ENCODE measurements around the gene TXN. TPM values are rescaled to one million over a fixed set of nuclear protein-coding genes. Genes with fewer than 3 reads are reported as not detected.

TXN gene
- total RNA-seq: 100 to 1,000 TPM; 349 to 627 TPM

DNA sequence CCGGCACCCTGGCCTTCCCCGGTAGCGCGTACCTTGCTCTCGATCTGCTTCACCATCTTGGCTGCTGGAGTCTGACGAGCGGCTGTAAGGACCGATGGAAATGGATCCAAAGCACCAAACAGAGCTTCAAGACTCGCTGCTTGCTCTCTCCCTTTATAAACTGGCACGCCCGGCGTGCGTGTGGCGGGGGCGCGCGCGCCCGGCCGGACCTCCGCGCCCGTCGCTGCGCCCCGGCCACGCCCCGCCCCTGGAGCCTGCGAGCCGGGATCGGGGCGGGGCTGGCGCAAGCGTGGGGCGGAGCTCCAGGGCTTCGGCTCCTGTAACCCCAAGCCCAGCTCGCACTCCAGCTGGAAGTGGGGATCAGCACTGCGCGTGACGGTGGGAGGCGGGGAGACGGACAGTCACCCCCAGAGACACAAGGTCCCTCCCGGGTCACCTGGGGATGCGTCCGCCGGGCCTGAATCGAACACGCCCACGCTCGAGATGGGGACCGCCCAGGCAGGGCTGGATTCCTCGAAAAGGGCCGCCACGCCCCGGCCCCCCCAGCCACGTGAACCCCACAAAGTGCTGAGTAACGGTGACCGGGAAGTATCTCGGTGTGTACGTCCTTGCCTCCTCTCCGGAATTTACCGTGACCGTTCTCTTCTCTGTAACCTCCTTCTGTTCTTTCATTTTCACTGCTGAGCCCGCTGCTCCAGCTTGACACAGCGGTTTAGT lies at the start of gene TXN:
Gene TXN, minus strand, starts transcription at position 128 of the 717 bp plus-strand sequence. Its CDS starts 72 bp downstream, at position 56.
- Mint-ChIP-seq H3K4me3 (peak within 1 kb of the TSS; percentile 96), H3K9me3 (no peaks in the 10 kb centered on the region), H3K27me3 (no peaks in the 10 kb centered on the region), H3K36me3 (ENCODE audit: low read depth) (peaks cover 9% of the 10 kb centered on the region), H3K27ac (peak within 1 kb of the TSS; percentile 96), H3K4me1 (peaks cover 37% of the 10 kb centered on the region)
- ATAC-seq (replicated peaks): peak; percentile 79

DNA sequence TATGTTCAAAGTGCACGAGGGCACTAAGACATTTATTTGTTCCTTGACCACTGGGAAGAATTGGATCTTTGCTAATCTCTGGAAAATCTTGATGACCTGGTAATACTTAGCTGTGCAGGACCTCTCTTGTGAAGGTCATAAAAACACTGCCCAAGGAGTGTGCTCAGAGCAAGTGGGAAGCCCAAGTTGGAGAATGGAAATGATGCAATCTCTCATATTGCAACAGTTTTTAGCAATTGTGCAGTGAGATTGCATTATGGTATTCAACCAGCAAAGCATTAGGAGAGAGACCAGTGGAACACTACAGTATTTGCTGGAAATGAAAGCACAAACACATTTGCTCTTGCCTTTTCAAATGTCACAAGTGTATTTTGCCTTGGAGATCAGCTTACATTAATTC lies 46.8 kb upstream of the TXN start:
- no peak overlapping the region for H3K27ac Mint-ChIP-seq
- no peaks in the 10 kb centered on the region for H3K4me1 Mint-ChIP-seq
- H3K27me3 Mint-ChIP-seq: peaks cover 43% of the 10 kb centered on the region
- H3K4me3 Mint-ChIP-seq: no peak overlapping the region
- no peaks in the 10 kb centered on the region for H3K36me3 Mint-ChIP-seq (ENCODE audit: low read depth)
- ATAC-seq (replicated peaks): no peak
- no peaks in the 10 kb centered on the region for H3K9me3 Mint-ChIP-seq

DNA sequence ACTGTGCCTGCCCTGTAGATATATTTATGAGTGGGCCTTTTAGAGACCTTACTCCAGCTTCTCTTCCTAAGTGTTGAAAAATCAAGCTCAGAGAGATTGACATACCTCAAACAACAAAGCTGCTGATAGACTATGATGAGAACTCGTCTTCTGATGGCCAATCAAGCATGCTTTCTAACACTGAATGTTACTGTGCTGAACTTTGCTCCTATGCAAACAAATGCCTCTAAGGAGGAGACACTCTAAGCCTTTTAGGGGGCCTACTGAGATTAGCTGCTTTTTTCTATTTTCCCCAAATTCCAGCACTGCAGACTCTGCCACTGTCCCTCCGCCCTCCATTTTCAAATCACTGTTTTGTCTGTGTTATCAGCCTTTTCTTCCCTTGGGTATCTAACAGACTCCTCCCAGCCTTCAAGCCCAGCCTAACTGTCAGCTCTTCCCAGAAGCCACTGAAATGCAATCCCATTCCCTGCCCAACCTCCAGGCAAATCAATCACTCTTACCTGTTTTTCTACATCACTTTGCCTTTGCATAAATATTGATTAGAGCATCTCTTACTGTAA lies 41.8 kb upstream of the TXN start:
- no peak for ATAC-seq (replicated peaks)
- H3K4me3 Mint-ChIP-seq: no peak overlapping the region
- H3K36me3 Mint-ChIP-seq (ENCODE audit: low read depth): no peaks in the 10 kb centered on the region
- H3K27ac Mint-ChIP-seq: no peak overlapping the region
- no peaks in the 10 kb centered on the region for H3K9me3 Mint-ChIP-seq
- H3K4me1 Mint-ChIP-seq: no peaks in the 10 kb centered on the region
- H3K27me3 Mint-ChIP-seq: peaks cover 31% of the 10 kb centered on the region

DNA sequence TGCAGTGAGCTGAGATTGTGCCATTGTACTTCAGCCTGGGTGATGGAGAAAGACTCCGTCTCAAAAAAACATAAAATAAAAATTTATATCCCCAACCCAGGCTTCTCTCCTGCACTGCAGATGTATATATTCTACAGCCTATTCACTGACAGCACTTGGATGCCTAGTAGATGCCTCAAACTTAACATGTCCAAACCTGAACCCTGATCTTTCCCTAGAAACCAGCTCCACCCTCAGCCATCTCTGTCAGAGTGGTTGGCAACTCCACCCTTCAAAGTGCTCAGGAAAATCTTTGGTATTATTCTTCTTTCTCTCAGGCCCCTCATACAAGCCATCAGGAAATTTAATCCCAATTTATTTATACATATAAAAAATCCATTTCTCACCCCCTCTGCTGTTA lies 36.9 kb upstream of the TXN start:
- no peak overlapping the region for H3K27ac Mint-ChIP-seq
- H3K36me3 Mint-ChIP-seq (ENCODE audit: low read depth): no peaks in the 10 kb centered on the region
- H3K27me3 Mint-ChIP-seq: peaks cover 9% of the 10 kb centered on the region
- no peaks in the 10 kb centered on the region for H3K9me3 Mint-ChIP-seq
- ATAC-seq (replicated peaks): no peak
- H3K4me1 Mint-ChIP-seq: no peaks in the 10 kb centered on the region
- no peak overlapping the region for H3K4me3 Mint-ChIP-seq

DNA sequence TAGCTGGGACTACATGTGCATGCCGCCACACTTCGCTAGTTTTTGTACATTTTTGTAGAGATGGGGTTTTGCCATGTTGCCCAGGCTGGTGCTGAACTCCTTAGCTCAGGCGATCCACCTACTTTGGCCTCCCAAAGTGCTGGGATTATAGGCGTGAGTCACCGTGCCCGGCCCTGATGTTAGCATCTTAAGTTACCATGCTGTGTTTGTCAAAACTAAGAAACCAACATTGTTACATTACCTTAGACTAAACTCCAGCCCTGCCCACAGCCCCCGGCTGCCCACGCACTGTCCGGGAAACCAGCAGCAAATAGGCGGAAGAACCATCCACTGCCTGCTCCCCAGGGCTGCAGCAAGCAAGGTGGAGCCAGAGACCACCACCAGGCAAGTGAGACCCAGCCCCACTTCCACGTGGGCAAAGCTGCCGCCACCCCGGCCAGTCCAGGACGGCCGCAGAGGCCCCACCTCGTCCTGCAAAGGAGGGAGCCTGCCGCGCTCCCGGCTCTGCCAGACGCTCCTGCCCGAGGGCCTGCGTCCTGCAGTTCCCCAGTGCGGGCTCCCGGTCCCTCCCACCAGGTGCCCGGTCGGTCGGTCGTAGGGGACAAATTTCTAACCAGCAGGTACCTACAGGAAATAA lies 35.7 kb upstream of the TXN start:
- no peaks in the 10 kb centered on the region for H3K4me1 Mint-ChIP-seq
- no peaks in the 10 kb centered on the region for H3K36me3 Mint-ChIP-seq (ENCODE audit: low read depth)
- H3K9me3 Mint-ChIP-seq: no peaks in the 10 kb centered on the region

DNA sequence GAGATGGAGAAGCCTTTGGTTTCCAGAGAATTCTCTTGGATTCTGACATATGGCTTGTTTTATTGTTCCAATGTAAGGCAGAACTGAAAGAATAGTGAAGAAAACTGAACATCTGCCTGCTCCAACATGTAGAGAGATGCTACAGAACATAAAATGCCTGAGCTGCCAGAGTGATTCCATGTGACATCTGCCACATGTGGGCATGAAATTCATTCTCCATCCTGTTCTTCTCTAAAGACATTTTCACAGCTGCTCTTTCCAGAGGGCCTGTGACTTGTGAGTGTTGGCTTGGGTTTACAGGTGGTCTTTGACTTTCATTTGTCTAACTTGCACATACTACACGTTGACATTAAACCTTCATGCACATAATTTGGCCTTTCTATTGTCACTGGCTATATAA lies 33.7 kb upstream of the TXN start:
- Mint-ChIP-seq H3K4me1 (no peaks in the 10 kb centered on the region), H3K4me3 (no peak overlapping the region), H3K9me3 (no peaks in the 10 kb centered on the region), H3K36me3 (ENCODE audit: low read depth) (no peaks in the 10 kb centered on the region), H3K27ac (no peak overlapping the region), H3K27me3 (peaks cover 8% of the 10 kb centered on the region)
- no peak for ATAC-seq (replicated peaks)

More for the DNA sequence above, 35.7 kb upstream of the TXN start:
- Mint-ChIP-seq H3K4me3 (no peak overlapping the region), H3K27me3 (peaks cover 8% of the 10 kb centered on the region), H3K27ac (no peak overlapping the region)
- ATAC-seq (replicated peaks): no peak

DNA sequence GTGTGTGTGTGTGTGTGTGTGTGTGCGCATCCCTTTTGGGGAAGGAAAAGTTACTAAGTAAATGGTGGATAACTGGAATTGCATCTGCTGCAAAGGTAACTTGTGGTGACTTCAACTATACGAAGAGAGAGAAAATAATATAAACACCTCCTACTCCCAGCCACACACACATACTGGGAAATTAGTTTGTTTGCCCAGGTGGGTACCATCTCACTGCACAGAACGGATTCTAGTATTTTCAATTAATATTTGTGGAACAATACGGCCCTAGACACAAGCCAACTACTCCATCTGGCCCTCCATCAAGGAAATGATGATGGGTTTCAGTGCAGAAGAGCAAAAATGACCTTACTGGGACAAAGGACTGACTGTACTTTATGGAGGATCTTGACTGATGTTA lies 32.2 kb upstream of the TXN start:
- Mint-ChIP-seq H3K4me1 (no peaks in the 10 kb centered on the region), H3K36me3 (ENCODE audit: low read depth) (no peaks in the 10 kb centered on the region), H3K27ac (no peak overlapping the region), H3K4me3 (no peak overlapping the region), H3K9me3 (no peaks in the 10 kb centered on the region), H3K27me3 (no peaks in the 10 kb centered on the region)
- ATAC-seq (replicated peaks): no peak

DNA sequence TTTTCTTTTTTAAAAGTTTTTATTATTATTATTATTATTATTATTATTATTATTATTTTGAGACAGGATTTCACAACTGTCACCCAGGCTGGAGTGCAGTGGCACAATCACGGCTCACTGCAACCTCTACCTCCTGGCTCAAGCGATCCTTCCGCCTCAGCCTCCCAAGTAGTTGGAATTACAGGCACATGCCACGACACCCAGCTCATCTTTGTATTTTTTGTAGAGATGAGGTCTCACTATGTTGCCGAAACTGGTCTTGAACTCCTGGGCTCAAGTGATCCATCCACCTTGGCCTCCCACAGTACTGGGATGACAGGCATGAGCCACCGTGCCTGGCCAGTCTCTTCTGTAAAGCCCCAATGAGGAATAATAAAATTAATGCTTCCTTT lies 31.0 kb upstream of the TXN start:
- H3K4me1 Mint-ChIP-seq: no peaks in the 10 kb centered on the region
- H3K9me3 Mint-ChIP-seq: no peaks in the 10 kb centered on the region
- H3K27ac Mint-ChIP-seq: no peak overlapping the region

DNA sequence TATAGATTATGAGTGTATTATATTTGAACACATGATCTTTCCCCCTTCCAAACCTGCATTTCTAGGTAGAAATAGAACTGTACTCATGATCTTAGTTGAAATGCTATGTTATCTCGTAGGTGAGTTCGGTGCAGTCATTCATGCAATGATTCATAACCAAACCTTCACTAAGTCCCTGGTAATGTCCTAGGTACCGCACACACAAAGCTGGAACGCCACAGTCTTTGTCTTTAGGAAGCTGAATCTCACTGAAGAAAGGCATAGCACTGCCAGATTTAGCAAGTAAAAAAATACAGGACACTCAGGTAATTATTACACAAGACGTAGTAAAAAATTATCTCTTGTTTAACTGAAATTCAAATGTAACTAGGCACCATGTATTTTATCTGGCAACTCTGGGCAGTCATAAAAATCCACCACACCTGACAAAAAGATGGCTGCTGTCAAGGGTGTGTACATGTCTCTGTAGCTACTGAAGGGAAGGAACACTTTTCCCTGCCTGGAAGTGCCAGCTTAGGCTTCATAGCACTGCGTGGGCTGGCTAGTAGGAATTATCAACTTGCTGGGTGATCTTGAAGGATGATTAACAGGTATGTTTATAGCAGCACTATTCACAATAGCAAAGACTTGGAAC lies 28.0 kb upstream of the TXN start:
- Mint-ChIP-seq H3K27ac (no peak overlapping the region), H3K27me3 (no peaks in the 10 kb centered on the region), H3K4me3 (no peak overlapping the region), H3K9me3 (no peaks in the 10 kb centered on the region), H3K4me1 (no peaks in the 10 kb centered on the region), H3K36me3 (ENCODE audit: low read depth) (no peaks in the 10 kb centered on the region)
- ATAC-seq (replicated peaks): no peak

More for the DNA sequence above, 31.0 kb upstream of the TXN start:
- Mint-ChIP-seq H3K27me3 (no peaks in the 10 kb centered on the region), H3K4me3 (no peak overlapping the region), H3K36me3 (ENCODE audit: low read depth) (no peaks in the 10 kb centered on the region)
- no peak for ATAC-seq (replicated peaks)

DNA sequence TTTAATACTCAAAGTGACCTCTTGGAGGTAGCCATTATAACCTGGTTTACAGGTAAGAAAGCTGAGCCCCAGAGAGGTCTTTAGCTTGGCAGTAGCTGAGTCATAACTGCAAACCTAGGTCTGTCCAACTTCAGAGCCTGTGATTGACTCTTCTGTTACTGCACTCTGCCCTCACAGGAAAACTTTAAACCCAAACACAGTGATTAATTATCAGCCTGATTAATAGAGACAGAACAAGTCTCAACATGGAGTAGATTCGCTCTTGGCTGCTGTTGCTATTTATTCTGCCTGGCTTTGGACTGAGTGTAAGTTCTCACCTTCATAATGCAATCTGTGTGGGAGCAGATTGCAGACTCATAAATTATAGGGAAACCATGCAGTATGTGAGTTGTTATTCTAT lies 27.4 kb upstream of the TXN start:
- H3K9me3 Mint-ChIP-seq: no peaks in the 10 kb centered on the region
- H3K36me3 Mint-ChIP-seq (ENCODE audit: low read depth): no peaks in the 10 kb centered on the region
- ATAC-seq (replicated peaks): no peak
- H3K4me3 Mint-ChIP-seq: no peak overlapping the region
- peaks cover 5% of the 10 kb centered on the region for H3K27me3 Mint-ChIP-seq
- no peak overlapping the region for H3K27ac Mint-ChIP-seq
- H3K4me1 Mint-ChIP-seq: no peaks in the 10 kb centered on the region

DNA sequence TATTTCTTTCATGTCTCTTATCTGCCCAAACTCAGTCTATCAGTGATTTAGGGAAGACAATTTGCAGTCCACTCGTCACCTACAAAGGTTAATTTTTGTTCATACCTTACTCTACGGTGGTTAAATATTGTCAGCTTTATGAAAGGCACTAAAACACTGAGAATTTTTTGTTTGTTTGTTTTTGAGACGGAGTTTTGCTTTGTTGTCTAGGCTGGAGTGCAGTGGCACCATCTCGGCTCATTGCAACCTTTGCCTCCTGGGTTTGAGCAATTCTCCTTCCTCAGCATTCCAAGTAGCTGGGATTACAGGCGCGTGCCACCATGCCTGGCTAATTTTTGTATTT lies 26.4 kb upstream of the TXN start:
- Mint-ChIP-seq H3K9me3 (no peaks in the 10 kb centered on the region), H3K27me3 (peaks cover 5% of the 10 kb centered on the region), H3K27ac (no peak overlapping the region), H3K36me3 (ENCODE audit: low read depth) (no peaks in the 10 kb centered on the region), H3K4me1 (no peaks in the 10 kb centered on the region), H3K4me3 (no peak overlapping the region)
- ATAC-seq (replicated peaks): no peak

DNA sequence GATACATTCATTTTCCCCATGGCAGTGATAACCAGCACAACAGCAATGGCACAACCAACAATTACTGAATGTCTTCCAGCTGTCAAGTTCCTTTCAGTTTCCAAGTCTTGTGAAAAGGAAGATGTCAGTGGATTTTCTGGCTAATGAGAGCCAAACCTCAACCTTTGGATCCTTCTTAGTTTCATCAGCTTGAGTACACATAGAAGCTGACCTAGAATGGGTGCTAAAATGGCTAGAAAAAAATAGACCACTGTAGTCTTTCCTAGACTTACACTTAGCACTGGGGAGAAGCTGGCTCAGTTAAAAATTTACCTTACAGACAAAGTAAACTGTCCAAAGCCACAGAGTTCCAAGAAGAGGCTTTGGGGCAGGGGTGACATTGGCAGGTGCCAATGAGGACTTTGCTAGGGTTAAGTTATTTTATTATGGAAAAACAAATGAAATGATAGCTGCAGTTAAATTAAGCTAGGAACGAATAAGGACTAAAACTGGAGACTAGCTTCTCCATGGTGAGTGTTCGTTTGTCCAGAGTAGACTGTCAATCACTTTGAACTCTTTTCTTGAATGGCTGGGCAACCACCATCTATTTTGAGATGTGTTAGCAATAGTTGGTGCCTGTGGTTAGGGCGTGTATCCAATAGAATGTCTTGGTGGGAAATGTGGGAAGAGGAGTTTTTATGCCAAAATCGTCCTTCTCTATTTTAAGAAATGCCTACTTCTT lies 25.9 kb upstream of the TXN start:
- H3K4me1 Mint-ChIP-seq: no peaks in the 10 kb centered on the region
- H3K4me3 Mint-ChIP-seq: no peak overlapping the region
- no peaks in the 10 kb centered on the region for H3K9me3 Mint-ChIP-seq
- ATAC-seq (replicated peaks): no peak
- peaks cover 5% of the 10 kb centered on the region for H3K27me3 Mint-ChIP-seq
- no peak overlapping the region for H3K27ac Mint-ChIP-seq
- H3K36me3 Mint-ChIP-seq (ENCODE audit: low read depth): no peaks in the 10 kb centered on the region

DNA sequence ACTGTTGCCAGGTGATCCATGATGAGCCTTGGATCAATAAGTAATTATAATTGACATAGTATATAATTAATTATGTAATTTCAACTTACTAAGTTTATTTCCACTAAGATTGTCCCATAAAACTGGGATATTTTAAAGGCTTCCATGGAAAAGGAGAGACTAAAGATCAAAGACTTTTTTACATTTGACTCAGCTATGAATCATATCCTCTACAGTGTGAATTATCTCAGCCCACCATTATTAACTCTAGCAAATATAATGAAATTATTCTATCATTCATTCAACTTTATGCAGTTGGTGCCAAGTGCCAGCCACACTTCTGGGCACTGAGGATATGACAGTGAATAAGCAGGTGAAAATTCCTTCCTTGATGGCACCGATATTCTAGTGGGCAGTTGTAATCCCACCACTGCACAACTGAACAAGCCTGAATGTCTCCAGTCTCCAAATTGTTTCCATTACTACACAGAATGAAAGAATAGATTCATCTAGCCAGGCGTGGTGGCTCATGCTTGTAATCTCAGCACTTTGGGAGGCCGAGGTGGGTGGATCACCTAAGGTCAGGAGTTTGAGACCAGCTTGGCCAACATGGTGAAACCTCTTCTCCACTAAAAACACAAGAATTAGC lies 21.9 kb upstream of the TXN start:
- peaks cover 5% of the 10 kb centered on the region for H3K27me3 Mint-ChIP-seq
- H3K4me1 Mint-ChIP-seq: no peaks in the 10 kb centered on the region
- H3K36me3 Mint-ChIP-seq (ENCODE audit: low read depth): no peaks in the 10 kb centered on the region
- no peak for ATAC-seq (replicated peaks)
- no peaks in the 10 kb centered on the region for H3K9me3 Mint-ChIP-seq
- no peak overlapping the region for H3K4me3 Mint-ChIP-seq
- H3K27ac Mint-ChIP-seq: no peak overlapping the region

DNA sequence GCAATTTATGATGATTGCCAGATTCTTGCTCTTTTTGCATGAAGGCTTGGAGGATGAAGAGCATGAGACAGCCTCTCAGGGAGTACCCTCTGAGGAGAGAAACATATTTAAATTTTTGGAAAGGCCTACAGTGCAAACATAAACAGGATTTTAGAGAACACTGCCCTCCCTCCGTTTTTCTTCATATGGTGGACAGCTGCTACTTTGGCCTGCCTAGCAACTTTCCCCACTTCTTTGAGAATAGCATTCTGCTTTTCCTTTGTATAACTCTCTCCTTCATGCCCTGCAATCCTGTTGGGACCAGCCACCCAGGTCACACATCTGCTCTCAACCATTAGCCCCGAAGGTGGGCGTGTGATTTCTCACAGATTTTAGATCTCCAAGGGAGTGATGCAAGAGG lies 20.5 kb upstream of the TXN start:
- Mint-ChIP-seq H3K36me3 (ENCODE audit: low read depth) (no peaks in the 10 kb centered on the region), H3K27me3 (peaks cover 5% of the 10 kb centered on the region), H3K27ac (no peak overlapping the region), H3K4me3 (no peak overlapping the region), H3K4me1 (no peaks in the 10 kb centered on the region), H3K9me3 (no peaks in the 10 kb centered on the region)
- no peak for ATAC-seq (replicated peaks)
